Upper lobe of right lung (tissue), 1 donor: ENCODE results near the gene NPPC. TPM values are rescaled to one million over a fixed set of nuclear protein-coding genes. Genes with fewer than 3 reads are reported as not detected.

ENCODE experiments used
- ATAC-seq: fragments of 200-7000 bp; cut with Tn5 transposase; one replicate; pipeline ENCODE4 v1.9.1; 2020; ENCODE audit warnings: mild to moderate bottlenecking, moderate library complexity
- DNase-seq: peaks from one replicate; pipeline ENCODE4 v3.0.0-alpha.2; 2020
- H3K27ac ChIP-seq: fragments of 200-600 bp; one replicate; pipeline ENCODE4 v1.8.0; 2022
- H3K27me3 ChIP-seq: fragments of 200-600 bp; one replicate; pipeline ENCODE4 v1.8.0; 2022; ENCODE audit warnings: mild to moderate bottlenecking
- H3K36me3 ChIP-seq: fragments of 200-600 bp; one replicate; pipeline ENCODE4 v1.8.0; 2022
- H3K4me1 ChIP-seq: fragments of 200-600 bp; one replicate; pipeline ENCODE4 v1.8.0; 2022
- H3K4me3 ChIP-seq: fragments of 200-600 bp; one replicate; pipeline ENCODE4 v1.8.0; 2022; ENCODE audit warnings: mild to moderate bottlenecking
- H3K9me3 ChIP-seq: fragments of 200-600 bp; one replicate; pipeline ENCODE4 v1.8.0; 2022
- CTCF ChIP-seq: fragments of 200-600 bp; IDR thresholded peaks from one replicate; pipeline ENCODE4 v1.8.0; 2022; ENCODE audit warnings: antibody characterized with exemption
- intact Hi-C: fragments of 100-400 bp; cut with DNase I; formaldehyde crosslinking; loops from one replicate; pipeline ENCODE4 v1.11.0; 2022
- total RNA-seq: library from RNA; stranded (reverse); fragmentation: NEBNext Ultra II Directional; extraction: Animal tissue kit (Norgen Biotek cat#: 25700); gene quantifications from one replicate; pipeline ENCODE4 v1.2.1, GENCODE V29; 2021
- donor health status: DM: no; HTN: yes; CAD: no; lungs with severe emphysema.

The NPPC gene
- total RNA-seq, 1 donor from 2014 or later, result not detected

GRCh38 chr2:231907765-231908164 lies 18.4 kb downstream of the NPPC start:
- Histone ChIP-seq H3K4me3 (no peak overlapping the region), H3K27ac (no peak overlapping the region), H3K9me3 (no peaks in the 10 kb centered on the region), H3K27me3 (no peaks in the 10 kb centered on the region), H3K4me1 (no peaks in the 10 kb centered on the region), H3K36me3 (no peaks in the 10 kb centered on the region)
- DNase-seq (no peak), ATAC-seq (no peak)
- no peak for TF ChIP-seq CTCF
- intact Hi-C loops, result loop anchor here (10.0 kb wide), 1 partner anchor 617 kb away; the partner anchor contains the start of genes CHRND and PRSS56

- DNase-seq (no peak), ATAC-seq (no peak)
- no peak overlapping the region for H3K27ac ChIP-seq
- H3K4me1 ChIP-seq, result no peaks in the 10 kb centered on the region
- H3K9me3 ChIP-seq, result no peaks in the 10 kb centered on the region
- intact Hi-C loops, result loop anchor here (10.0 kb wide), 1 partner anchor 620 kb away; the partner anchor contains the start of genes CHRND and PRSS56
- TF ChIP-seq CTCF, result no peak
- no peaks in the 10 kb centered on the region for H3K27me3 ChIP-seq
- H3K4me3 ChIP-seq, result no peak overlapping the region
- no peaks in the 10 kb centered on the region for H3K36me3 ChIP-seq
Measured at GRCh38 chr2:231905026-231905425, 21.2 kb downstream of the NPPC start.

GRCh38 chr2:231904161-231904611 lies 22.0 kb downstream of the NPPC start:
- H3K36me3 ChIP-seq, result no peaks in the 10 kb centered on the region
- no peak overlapping the region for H3K27ac ChIP-seq
- no peak for DNase-seq
- intact Hi-C loops, result loop anchor here (10.0 kb wide), 1 partner anchor 621 kb away; the partner anchor contains the start of genes CHRND and PRSS56
- H3K4me1 ChIP-seq, result no peaks in the 10 kb centered on the region
- no peak overlapping the region for H3K4me3 ChIP-seq
- no peak for ATAC-seq
- TF ChIP-seq CTCF, result no peak
- no peaks in the 10 kb centered on the region for H3K9me3 ChIP-seq
- no peaks in the 10 kb centered on the region for H3K27me3 ChIP-seq

- Histone ChIP-seq H3K36me3 (no peaks in the 10 kb centered on the region), H3K4me3 (no peak overlapping the region), H3K27me3 (no peaks in the 10 kb centered on the region), H3K9me3 (no peaks in the 10 kb centered on the region), H3K27ac (no peak overlapping the region), H3K4me1 (no peaks in the 10 kb centered on the region)
- DNase-seq (no peak), ATAC-seq (no peak)
- intact Hi-C loops, result loop anchor here (10.0 kb wide), 1 partner anchor 622 kb away; the partner anchor contains the start of genes CHRND and PRSS56
- no peak for TF ChIP-seq CTCF
Measured at GRCh38 chr2:231902598-231902997, 23.6 kb downstream of the NPPC start.

GRCh38 chr2:231900972-231901371 lies 25.2 kb downstream of the NPPC start:
- Histone ChIP-seq H3K4me1 (no peaks in the 10 kb centered on the region), H3K27me3 (no peaks in the 10 kb centered on the region), H3K36me3 (no peaks in the 10 kb centered on the region), H3K27ac (no peak overlapping the region), H3K9me3 (no peaks in the 10 kb centered on the region), H3K4me3 (no peak overlapping the region)
- ATAC-seq (no peak), DNase-seq (no peak)
- TF ChIP-seq CTCF, result no peak
- intact Hi-C loops, result loop anchor here (10.0 kb wide), 1 partner anchor 624 kb away; the partner anchor contains the start of genes CHRND and PRSS56

- H3K4me3 ChIP-seq, result no peak overlapping the region
- H3K9me3 ChIP-seq, result no peaks in the 10 kb centered on the region
- no peak overlapping the region for H3K27ac ChIP-seq
- peak; percentile 78 for TF ChIP-seq CTCF
- no peaks in the 10 kb centered on the region for H3K27me3 ChIP-seq
- no peaks in the 10 kb centered on the region for H3K4me1 ChIP-seq
- peak; percentile 92 for DNase-seq
- intact Hi-C loops, result loop anchor here (10.0 kb wide), 1 partner anchor 624 kb away; the partner anchor contains the start of genes CHRND and PRSS56
- ATAC-seq, result peak; percentile 96
- H3K36me3 ChIP-seq, result no peaks in the 10 kb centered on the region
Measured at GRCh38 chr2:231900486-231900942, 25.7 kb downstream of the NPPC start.
